SK-N-SH (cell line): ENCODE measurements around the gene CCDC107. TPM values are rescaled to one million over a fixed set of nuclear protein-coding genes. Genes with fewer than 3 reads are reported as not detected.

Source experiments
- CTCF ChIA-PET: fragments of 300-600, 350-600 bp; formaldehyde crosslinking; extraction: SDS; loops from one replicate; lab custom pipeline; 2021; lab: Yijun Ruan, JAX
- POLR2A ChIA-PET: fragments of 350-600 bp; sonication (Branson Sonifier 250); formaldehyde crosslinking; extraction: SDS; loops from one replicate; lab custom pipeline; 2020; ENCODE audit warnings: antibody characterized with exemption, inconsistent platforms; lab: Yijun Ruan, JAX
- DNase-seq: peaks from one replicate; pipeline ENCODE4 v3.0.0; 2012
- H2AFZ ChIP-seq: fragments of 200-600 bp; sonication (generic); 2 replicates; pipeline ENCODE4 v1.8.1; 2016; ENCODE audit warnings: antibody characterized with exemption, mild to moderate bottlenecking, low read depth
- H3F3A ChIP-seq: fragments of 200-600 bp; sonication (generic); replicated peaks from 2 replicates; pipeline ENCODE3; 2016; ENCODE audit warnings: antibody characterized with exemption, mild to moderate bottlenecking; ENCODE audit not compliant: insufficient read depth
- H3K27ac ChIP-seq, 2 experiments: fragments of 200-500 bp in 1 of 2; fragments of 200-600 bp in 1 of 2; sonication (Bioruptor generic) in 1 of 2; sonication (generic), shearing (Covaris generic) in 1 of 2; 2 replicates each; pipeline versions ENCODE4 v1.5.1 to v1.6.1; 2014 to 2016; ENCODE audit warnings: low read depth in 2 of 2, inconsistent platforms in 1 of 2, low read length in 1 of 2, mild to moderate bottlenecking in 1 of 2, mixed read lengths in 1 of 2
- H3K27me3 ChIP-seq: fragments of 200-600 bp; sonication (generic), shearing (Covaris generic); 2 replicates; pipeline ENCODE4 v1.6.1; 2016; ENCODE audit warnings: mixed run types; ENCODE audit not compliant: insufficient read depth
- H3K36me3 ChIP-seq, 2 experiments: fragments of 200-500 bp in 1 of 2; fragments of 200-600 bp in 1 of 2; sonication (Bioruptor generic) in 1 of 2; sonication (generic) in 1 of 2; replicated peaks in 1 of 2; 2 replicates each; pipeline versions ENCODE3 to v1.5.1; 2014 to 2016; ENCODE audit warnings: low read length in 1 of 2, mild to moderate bottlenecking in 1 of 2; ENCODE audit not compliant: insufficient read depth in 2 of 2, control insufficient read depth in 1 of 2
- H3K4me1 ChIP-seq, 2 experiments: fragments of 200-500 bp in 1 of 2; fragments of 200-600 bp in 1 of 2; sonication (Bioruptor generic) in 1 of 2; sonication (generic), shearing (Covaris generic) in 1 of 2; 2 replicates each; pipeline versions ENCODE4 v1.5.1 to v1.6.1; 2014 to 2016; ENCODE audit warnings: low read depth in 1 of 2, low read length in 1 of 2, mixed run types in 1 of 2; ENCODE audit not compliant: insufficient read depth in 2 of 2, control insufficient read depth in 1 of 2
- H3K4me2 ChIP-seq: fragments of 200-600 bp; sonication (generic), shearing (Covaris generic); 2 replicates; pipeline ENCODE4 v1.6.1; 2017; ENCODE audit warnings: mixed run types
- H3K4me3 ChIP-seq, 2 experiments: fragments of 200-500 bp in 1 of 2; fragments of 200-600 bp in 1 of 2; sonication (Bioruptor generic) in 1 of 2; sonication (generic), shearing (Covaris generic) in 1 of 2; 2 replicates each; pipeline versions ENCODE4 v1.5.1 to v1.8.1; 2014 to 2016; ENCODE audit warnings: low read depth in 2 of 2, inconsistent platforms in 1 of 2, low read length in 1 of 2, mild to moderate bottlenecking in 1 of 2, mixed read lengths in 1 of 2, moderate library complexity in 1 of 2
- H3K79me2 ChIP-seq: fragments of 200-600 bp; sonication (generic); 2 replicates; pipeline ENCODE4 v1.8.1; 2017; ENCODE audit warnings: mild to moderate bottlenecking; ENCODE audit not compliant: insufficient read depth
- H3K9ac ChIP-seq: fragments of 200-600 bp; sonication (generic); 2 replicates; pipeline ENCODE4 v1.6.1; 2017; ENCODE audit warnings: mixed run types
- H3K9me2 ChIP-seq: fragments of 200-600 bp; sonication (generic); 2 replicates; pipeline ENCODE4 v1.6.1; 2017; ENCODE audit warnings: mixed run types
- H3K9me3 ChIP-seq: fragments of 200-600 bp; sonication (generic); 2 replicates; pipeline ENCODE4 v1.6.1; 2017; ENCODE audit warnings: mixed run types, mild to moderate bottlenecking, moderate library complexity
- H4K20me1 ChIP-seq: fragments of 200-600 bp; sonication (generic); 2 replicates; pipeline ENCODE4 v1.6.1; 2017; ENCODE audit warnings: mild to moderate bottlenecking, mixed run types; ENCODE audit not compliant: insufficient read depth
- CHD2 ChIP-seq: fragments of 150-350 bp; IDR thresholded peaks from 2 replicates; pipeline ENCODE4 v1.6.1; 2018; ENCODE audit warnings: low read length; ENCODE audit not compliant: partially characterized antibody
- EZH2phosphoT487 ChIP-seq: fragments of 200-600 bp; sonication (generic); IDR thresholded peaks from 2 replicates; pipeline ENCODE4 v1.6.1; 2017; ENCODE audit warnings: low read depth, mixed run types, mild to moderate bottlenecking, antibody characterized with exemption, moderate library complexity, borderline replicate concordance
- FOSL2 ChIP-seq: IDR thresholded peaks from 2 replicates; pipeline ENCODE4 v1.4.0; 2012; ENCODE audit warnings: low read depth, mild to moderate bottlenecking, moderate library complexity, borderline replicate concordance
- GABPA ChIP-seq: IDR thresholded peaks from 2 replicates; pipeline ENCODE4 v1.4.0; 2012; ENCODE audit warnings: low read depth, mild to moderate bottlenecking
- GATA2 ChIP-seq: sonication (generic); formaldehyde crosslinking; IDR thresholded peaks from 2 replicates; pipeline ENCODE4 v1.5.0; 2020; ENCODE audit warnings: mild to moderate bottlenecking, missing genetic modification reagents
- IRF3 ChIP-seq: fragments of 150-350 bp; IDR thresholded peaks from 2 replicates; pipeline ENCODE4 v1.6.1; 2016; ENCODE audit warnings: mild to moderate bottlenecking, low read depth, low read length
- JUND ChIP-seq: IDR thresholded peaks from 2 replicates; pipeline ENCODE4 v1.4.0; 2012
- MXI1 ChIP-seq: IDR thresholded peaks from 2 replicates; pipeline ENCODE4 v1.6.1; 2012; ENCODE audit warnings: mild to moderate bottlenecking, low read depth, low read length, improper control_type of control experiment
- NRF1 ChIP-seq: IDR thresholded peaks from 2 replicates; pipeline ENCODE4 v1.6.1; 2012; ENCODE audit warnings: low read depth, mild to moderate bottlenecking, low read length
- POLR2AphosphoS5 ChIP-seq: IDR thresholded peaks from 2 replicates; pipeline ENCODE4 v1.6.1; 2012; ENCODE audit warnings: low read depth, low read length
- RAD21 ChIP-seq: IDR thresholded peaks from 2 replicates; pipeline ENCODE4 v1.6.1; 2012; ENCODE audit warnings: mild to moderate bottlenecking, low read length
- REST ChIP-seq: IDR thresholded peaks from 2 replicates; pipeline ENCODE4 v1.6.1; 2012; ENCODE audit warnings: mild to moderate bottlenecking, low read depth, low read length, moderate library complexity
- RXRA ChIP-seq: IDR thresholded peaks from 2 replicates; pipeline ENCODE4 v1.4.0; 2012; ENCODE audit warnings: low read depth, mild to moderate bottlenecking, borderline replicate concordance
- SMC3 ChIP-seq: IDR thresholded peaks from 2 replicates; pipeline ENCODE4 v1.6.1; 2012; ENCODE audit warnings: low read depth, low read length, improper control_type of control experiment
- TEAD4 ChIP-seq: IDR thresholded peaks from 2 replicates; pipeline ENCODE4 v1.4.0; 2012; ENCODE audit warnings: mild to moderate bottlenecking, borderline replicate concordance; ENCODE audit not compliant: insufficient read depth
- YY1 ChIP-seq: IDR thresholded peaks from 2 replicates; pipeline ENCODE4 v1.4.0; 2012; ENCODE audit warnings: low read depth, mild to moderate bottlenecking
- WGBS: methylation state at CpG from one replicate; pipeline ENCODE4 v1.1.6; 2017; ENCODE audit warnings: low lambda C conversion rate; 5-methylcytosine and 5-hydroxymethylcytosine counted together
- polyA plus RNA-seq, 3 experiments: library from polyadenylated mRNA; depleted of rRNA; stranded (reverse); fragments of >200 nt; gene quantifications; 2 replicates each; pipeline ENCODE4 v1.2.3, GENCODE V29; 2012
- TF ChIP-seq, protein P1 (sequence below): fragments of 200-600 bp; sonication (generic); IDR thresholded peaks from 2 replicates; pipeline ENCODE4 v1.6.1; 2017; ENCODE audit warnings: antibody characterized with exemption, mild to moderate bottlenecking, moderate library complexity
- TF ChIP-seq, protein P2 (sequence below): IDR thresholded peaks from 2 replicates; pipeline ENCODE4 v1.4.0; 2012; ENCODE audit warnings: low read depth

Gene CCDC107
- polyA plus RNA-seq, 1 of the 3 experiments (the other 2 are of a cell fraction) = 22.0 TPM

GRCh38 chr9:35627575-35627974, 30.5 kb upstream of the CCDC107 start:
- H2AFZ ChIP-seq = no peak overlapping the region
- H3K27me3 ChIP-seq = no peaks in the 10 kb centered on the region
- no peaks in the 10 kb centered on the region for H3K4me1 ChIP-seq
- WGBS = 68% methylated on average over 2 of the region's 2 CpGs
- H3K79me2 ChIP-seq = no peaks in the 10 kb centered on the region
- H3K9me2 ChIP-seq = no peaks in the 10 kb centered on the region
- no peaks in the 10 kb centered on the region for H3K9me3 ChIP-seq
- H4K20me1 ChIP-seq = no peaks in the 10 kb centered on the region
- no peak overlapping the region for H3K4me3 ChIP-seq
- no peaks in the 10 kb centered on the region for H3K36me3 ChIP-seq
- TF ChIP-seq GABPA = no peak
- TF ChIP-seq, protein P1, sequence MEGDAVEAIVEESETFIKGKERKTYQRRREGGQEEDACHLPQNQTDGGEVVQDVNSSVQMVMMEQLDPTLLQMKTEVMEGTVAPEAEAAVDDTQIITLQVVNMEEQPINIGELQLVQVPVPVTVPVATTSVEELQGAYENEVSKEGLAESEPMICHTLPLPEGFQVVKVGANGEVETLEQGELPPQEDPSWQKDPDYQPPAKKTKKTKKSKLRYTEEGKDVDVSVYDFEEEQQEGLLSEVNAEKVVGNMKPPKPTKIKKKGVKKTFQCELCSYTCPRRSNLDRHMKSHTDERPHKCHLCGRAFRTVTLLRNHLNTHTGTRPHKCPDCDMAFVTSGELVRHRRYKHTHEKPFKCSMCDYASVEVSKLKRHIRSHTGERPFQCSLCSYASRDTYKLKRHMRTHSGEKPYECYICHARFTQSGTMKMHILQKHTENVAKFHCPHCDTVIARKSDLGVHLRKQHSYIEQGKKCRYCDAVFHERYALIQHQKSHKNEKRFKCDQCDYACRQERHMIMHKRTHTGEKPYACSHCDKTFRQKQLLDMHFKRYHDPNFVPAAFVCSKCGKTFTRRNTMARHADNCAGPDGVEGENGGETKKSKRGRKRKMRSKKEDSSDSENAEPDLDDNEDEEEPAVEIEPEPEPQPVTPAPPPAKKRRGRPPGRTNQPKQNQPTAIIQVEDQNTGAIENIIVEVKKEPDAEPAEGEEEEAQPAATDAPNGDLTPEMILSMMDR = no peak
- no peak for TF ChIP-seq NRF1
- TF ChIP-seq IRF3 = no peak
- TF ChIP-seq POLR2AphosphoS5 = no peak
- TF ChIP-seq TEAD4 = no peak
- TF ChIP-seq MXI1 = no peak
- no peak for TF ChIP-seq YY1
- no peak for TF ChIP-seq GATA2
- TF ChIP-seq, protein P2, sequence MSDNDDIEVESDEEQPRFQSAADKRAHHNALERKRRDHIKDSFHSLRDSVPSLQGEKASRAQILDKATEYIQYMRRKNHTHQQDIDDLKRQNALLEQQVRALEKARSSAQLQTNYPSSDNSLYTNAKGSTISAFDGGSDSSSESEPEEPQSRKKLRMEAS = no peak
- TF ChIP-seq RXRA = no peak
- no peak for TF ChIP-seq RAD21
- TF ChIP-seq JUND = no peak
- TF ChIP-seq CHD2 = no peak
- TF ChIP-seq FOSL2 = no peak
- no peak overlapping the region for H3K4me2 ChIP-seq
- H3K9ac ChIP-seq = no peak overlapping the region
- H3F3A ChIP-seq = no peaks in the 10 kb centered on the region
- no peak overlapping the region for H3K27ac ChIP-seq
- ChIA-PET CTCF (interaction anchor here (0.9 to 6.4 kb wide), 2 partner anchors 15 to 19 kb away, joined by 3 to 32 read pairs; no protein-coding TSS in a partner anchor), POLR2A (no interaction called here)
- DNase-seq = no peak

- H3K36me3 ChIP-seq = no peaks in the 10 kb centered on the region
- H2AFZ ChIP-seq = no peak overlapping the region
- H3K27ac ChIP-seq = no peak overlapping the region
- no peaks in the 10 kb centered on the region for H4K20me1 ChIP-seq
- no peak for DNase-seq
- no peak overlapping the region for H3K4me2 ChIP-seq
- H3K9ac ChIP-seq = no peak overlapping the region
- WGBS = 84% methylated on average over 6 of the region's 6 CpGs
- H3F3A ChIP-seq = no peaks in the 10 kb centered on the region
- POLR2A ChIA-PET = no interaction called here
- CTCF ChIA-PET = interaction anchor here (0.9 to 6.4 kb wide), 5 partner anchors 16 to 68 kb away, joined by 3 to 32 read pairs (median 4); partner anchors contain the start of genes CCDC107 and RMRP
- TF ChIP-seq SMC3 = no peak
- TF ChIP-seq REST = no peak
- no peak for TF ChIP-seq EZH2phosphoT487
- no peaks in the 10 kb centered on the region for H3K4me1 ChIP-seq
- H3K79me2 ChIP-seq = no peaks in the 10 kb centered on the region
- no peak overlapping the region for H3K4me3 ChIP-seq
- no peaks in the 10 kb centered on the region for H3K9me3 ChIP-seq
- H3K27me3 ChIP-seq = no peaks in the 10 kb centered on the region
- no peaks in the 10 kb centered on the region for H3K9me2 ChIP-seq
These were observed 29.6 kb upstream of the CCDC107 start for GRCh38 chr9:35628389-35628991.
